LNCaP clone FGC (cell line): ENCODE results near the gene AQP12B.

Source experiments
- DNase-seq: peaks from one replicate; pipeline ENCODE4 v3.0.0-alpha.2; 2011; ENCODE audit warnings: low read depth
- H3K4me3 ChIP-seq: 2 replicates; pipeline ENCODE4 v1.5.1; 2011; ENCODE audit warnings: mild to moderate bottlenecking, low read depth, low read length, control low read depth
- CTCF ChIP-seq: IDR thresholded peaks from 2 replicates; pipeline ENCODE4 v1.5.1; 2012; ENCODE audit warnings: mild to moderate bottlenecking; ENCODE audit not compliant: control insufficient read depth, insufficient read depth; ENCODE audit errors: extremely low read depth

Gene AQP12B

DNA sequence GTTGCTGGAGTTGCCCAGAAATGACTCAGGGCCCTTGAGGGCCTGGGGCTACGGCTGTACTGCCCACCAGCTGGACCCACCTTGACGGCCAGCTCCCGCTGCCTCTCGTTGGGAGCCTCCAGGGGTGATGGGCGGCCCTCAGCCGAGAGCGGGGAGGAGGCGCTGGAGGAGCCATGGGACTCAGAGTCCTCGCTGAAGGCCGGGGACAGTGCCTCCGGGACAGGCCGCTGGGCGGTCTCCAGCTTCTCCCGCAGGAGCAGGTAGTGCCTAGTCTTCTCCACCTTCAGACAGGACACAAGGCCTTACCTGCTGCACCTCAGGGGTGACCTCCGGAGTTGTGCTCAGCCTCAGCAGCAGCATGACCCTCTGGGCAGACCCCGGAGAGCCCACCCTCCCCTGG is 39.7 kb upstream of the AQP12B start:
- no peak overlapping the region for H3K4me3 ChIP-seq
- no peak for DNase-seq
- no peak for TF ChIP-seq CTCF

DNA sequence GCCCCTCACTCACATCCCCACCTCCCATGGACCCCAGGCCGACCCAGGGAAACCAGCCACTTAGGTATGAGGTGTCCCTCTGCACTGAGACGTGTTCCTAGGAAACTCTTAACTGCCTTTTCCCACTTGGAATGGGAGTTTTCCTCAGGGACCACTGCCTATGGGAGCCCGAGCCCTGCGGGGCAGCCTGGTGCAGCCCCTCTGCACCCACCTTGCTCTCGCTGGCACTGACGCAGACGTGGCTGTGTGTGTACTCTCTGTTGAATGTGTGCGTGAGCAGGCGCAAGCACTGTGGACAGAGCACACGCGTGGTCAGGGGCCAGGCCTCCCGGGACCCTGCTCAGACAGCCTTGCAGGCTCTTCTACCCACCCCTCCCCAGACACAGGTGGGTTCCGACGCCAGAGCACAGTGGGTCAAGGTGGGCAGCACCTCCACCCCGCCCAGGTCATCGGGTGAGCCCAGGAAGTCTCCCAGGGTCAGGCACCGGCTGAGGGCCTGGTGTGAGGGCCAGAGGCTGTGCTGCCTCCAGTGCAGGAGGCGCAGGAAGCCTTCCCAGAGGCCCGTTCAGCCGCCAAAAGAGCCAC is 39.0 kb upstream of the AQP12B start:
- no peak for TF ChIP-seq CTCF
- H3K4me3 ChIP-seq, result no peak overlapping the region
- DNase-seq, result no peak

DNA sequence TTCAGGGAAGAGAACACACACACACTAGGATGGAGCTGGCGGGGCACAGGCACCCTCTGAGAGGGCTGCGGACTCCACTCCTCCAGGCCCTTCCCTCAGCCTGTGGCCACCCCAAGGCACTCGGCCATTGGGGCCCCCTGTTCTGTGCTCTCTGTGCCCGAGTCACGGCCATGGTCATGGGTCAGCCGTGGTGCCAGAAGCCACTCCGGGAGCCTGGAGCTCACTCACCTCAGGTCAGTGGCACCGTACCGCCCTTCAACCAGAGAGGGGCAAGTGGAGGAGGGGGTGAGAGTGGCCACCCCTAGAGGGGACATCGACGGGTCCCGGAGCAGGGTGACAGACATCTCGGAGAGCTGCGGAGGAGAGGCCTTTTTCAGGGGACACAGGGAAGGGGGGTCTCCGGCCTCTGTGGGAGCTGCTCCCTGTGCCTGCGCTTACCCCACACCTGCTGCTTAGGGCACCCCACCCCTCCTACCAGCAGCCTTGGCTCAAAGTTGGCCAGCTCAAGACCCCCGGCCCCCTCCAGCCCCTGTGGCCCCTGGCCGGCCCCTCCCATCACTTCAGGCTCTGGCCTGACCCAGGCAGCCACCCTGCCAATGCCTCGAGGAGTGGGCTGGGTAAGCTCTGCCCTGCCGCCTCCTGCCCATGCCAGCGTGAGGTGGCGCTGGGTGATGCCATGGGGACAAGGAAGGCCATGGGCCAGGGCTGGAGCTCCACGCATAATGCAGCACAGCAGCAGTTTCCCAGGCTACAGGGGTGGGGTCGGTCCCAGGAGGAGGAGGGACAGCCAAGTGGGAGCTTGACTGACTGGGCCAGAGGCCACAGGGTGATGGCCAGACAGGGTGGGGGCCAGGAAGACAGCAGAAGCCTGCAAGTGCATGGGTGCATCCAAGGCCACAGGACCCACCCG is 38.3 kb upstream of the AQP12B start:
- no peak for TF ChIP-seq CTCF
- DNase-seq, result no peak
- no peak overlapping the region for H3K4me3 ChIP-seq

GRCh38 chr2:240719676-240720545 is 37.2 kb upstream of the AQP12B start:
- DNase-seq, result no peak
- no peak overlapping the region for H3K4me3 ChIP-seq
- TF ChIP-seq CTCF, result no peak

DNA sequence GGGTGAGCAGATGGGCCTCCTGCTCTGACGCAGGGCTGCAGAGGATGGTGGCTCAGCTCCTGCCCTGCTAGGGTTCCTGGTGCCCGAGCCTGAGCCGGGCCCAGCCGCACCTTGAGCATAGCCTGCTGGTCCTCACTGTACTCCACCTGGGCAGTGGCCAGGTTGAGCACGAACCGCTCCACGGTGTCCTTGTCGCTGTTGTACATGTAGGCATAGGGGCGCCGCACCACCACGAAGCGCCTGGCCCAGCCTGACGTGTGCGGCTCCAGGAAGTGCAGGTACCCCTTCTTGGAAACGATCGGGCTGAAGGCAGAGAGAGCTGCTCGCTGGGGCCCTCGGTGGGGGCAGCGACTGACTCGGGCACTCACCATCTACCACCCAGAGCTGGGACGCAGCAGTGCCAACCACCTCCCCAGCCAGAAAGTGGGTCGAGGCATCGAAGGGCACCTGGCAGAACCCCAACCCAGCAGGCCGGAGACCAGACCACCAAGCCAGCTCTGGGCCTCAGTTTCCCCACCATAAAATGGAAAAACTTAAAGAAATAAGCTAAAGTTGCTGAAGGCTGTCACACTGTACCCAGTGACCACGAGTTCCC is 36.3 kb upstream of the AQP12B start:
- no peak for TF ChIP-seq CTCF
- no peak for DNase-seq
- no peak overlapping the region for H3K4me3 ChIP-seq

GRCh38 chr2:240717681-240718581 is 35.2 kb upstream of the AQP12B start:
- no peak overlapping the region for H3K4me3 ChIP-seq
- TF ChIP-seq CTCF, result no peak
- no peak for DNase-seq
